G401 (cell line): Measurements from ENCODE around the gene ETF1. TPM values are rescaled to one million over a fixed set of nuclear protein-coding genes. Genes with fewer than 3 reads are reported as not detected.
"Not testable (repeated sequence)": the region's sequence is repeated elsewhere in the genome, so short reads cannot be mapped to it uniquely, and the experiment has no call there.

ENCODE experiments used
- DNase-seq: peaks from one replicate; pipeline ENCODE4 v3.0.0-alpha.2; 2015; ENCODE audit warnings: low spot score
- in situ Hi-C: cut with HindIII; loops from 2 replicates; pipeline ENCODE4 v1.10.0; 2016; ENCODE audit warnings: low sequenced_read_pairs, mixed read lengths
- total RNA-seq: library from RNA; depleted of rRNA; stranded (reverse); fragments of >200 nt; shearing (Covaris generic); gene quantifications from 2 replicates; pipeline ENCODE4 v1.2.3, GENCODE V29; 2014

ETF1 gene
- total RNA-seq, 1 experiment from 2014 or later = 229 TPM

DNA sequence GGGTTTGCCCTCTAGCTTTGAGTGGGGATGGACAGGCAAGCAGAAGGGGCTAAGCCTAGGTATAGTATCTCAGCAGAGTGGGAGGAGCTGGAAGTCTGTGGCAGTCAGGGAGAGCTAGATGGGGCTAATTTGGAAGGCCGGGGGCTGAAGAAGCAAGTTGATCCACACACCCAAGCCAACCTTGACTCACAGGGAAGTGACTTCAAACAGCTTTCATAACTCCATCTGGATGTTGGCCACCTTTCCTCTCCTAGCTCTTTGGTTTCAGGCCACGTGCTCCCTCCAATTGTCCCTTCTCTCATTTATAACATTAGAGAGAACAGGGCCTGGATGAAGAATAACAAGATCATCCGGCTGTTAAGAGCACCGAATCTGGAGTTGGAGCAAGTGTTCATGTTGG is 40.9 kb downstream of the ETF1 start:
- in situ Hi-C loops = no loop called here
- no peak for DNase-seq

DNA sequence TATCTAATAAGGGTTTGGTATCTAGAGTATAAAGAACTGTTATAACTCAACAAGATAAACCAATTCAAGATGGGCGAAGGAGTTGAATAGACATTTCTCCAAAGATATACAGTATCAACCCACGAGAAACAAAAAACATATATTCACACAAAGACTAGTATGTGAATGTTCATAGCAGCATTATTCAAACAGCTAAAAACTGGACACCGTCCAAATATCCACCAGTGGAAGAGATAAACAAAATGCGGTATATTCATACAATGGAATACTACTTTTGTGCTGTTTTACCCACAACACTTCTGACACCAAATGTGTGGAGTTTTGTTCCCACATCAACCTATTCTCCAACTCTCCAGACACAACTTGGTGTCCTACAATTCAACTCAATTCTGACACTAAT is 44.7 kb downstream of the ETF1 start:
- in situ Hi-C loops = no loop called here
- no peak for DNase-seq

DNA sequence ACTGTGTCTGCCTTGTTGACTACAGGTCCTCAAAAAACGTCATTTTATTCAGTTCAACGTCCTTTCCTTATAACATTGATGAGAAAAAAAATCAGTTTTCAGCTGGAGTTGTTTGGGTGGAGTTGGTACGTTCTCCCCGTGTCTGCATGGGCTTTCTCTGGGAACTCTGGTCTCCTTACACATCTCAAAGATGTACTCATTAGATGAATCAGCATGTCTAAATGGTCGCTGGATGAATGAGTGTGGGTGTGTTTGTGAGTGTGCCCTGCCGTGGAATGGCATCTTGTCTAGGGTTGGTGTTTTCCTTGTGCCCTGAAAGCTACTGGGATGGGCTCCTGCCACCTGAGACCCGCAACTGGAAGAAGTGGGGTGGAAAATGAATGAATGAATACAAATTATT is 47.7 kb downstream of the ETF1 start:
- no peak for DNase-seq
- in situ Hi-C loops = no loop called here

DNA sequence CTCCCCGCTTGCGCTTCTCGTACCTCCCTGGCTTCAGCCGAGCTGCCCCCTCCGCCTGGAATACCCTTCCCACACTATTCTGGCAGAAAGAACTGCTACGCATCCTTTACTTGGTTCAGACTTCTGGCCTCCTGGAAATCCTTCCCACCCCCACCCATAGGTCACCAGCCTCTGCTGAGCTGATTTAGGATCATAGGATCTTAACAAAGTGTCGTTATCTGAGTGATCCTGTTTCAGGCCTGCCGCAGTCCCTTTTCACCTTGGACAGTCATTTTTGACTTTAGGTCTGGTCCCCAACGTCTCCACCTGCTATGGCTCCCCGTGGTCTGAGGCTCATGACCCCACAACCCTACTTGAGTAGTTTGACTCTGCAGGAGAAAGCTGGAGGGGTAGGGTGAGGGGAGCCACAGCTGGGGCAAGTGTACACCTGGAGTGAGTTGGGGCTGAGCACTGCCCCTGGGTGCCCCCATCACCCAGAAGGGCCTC is 50.4 kb downstream of the ETF1 start:
- no peak for DNase-seq
- in situ Hi-C loops = no loop called here

DNA sequence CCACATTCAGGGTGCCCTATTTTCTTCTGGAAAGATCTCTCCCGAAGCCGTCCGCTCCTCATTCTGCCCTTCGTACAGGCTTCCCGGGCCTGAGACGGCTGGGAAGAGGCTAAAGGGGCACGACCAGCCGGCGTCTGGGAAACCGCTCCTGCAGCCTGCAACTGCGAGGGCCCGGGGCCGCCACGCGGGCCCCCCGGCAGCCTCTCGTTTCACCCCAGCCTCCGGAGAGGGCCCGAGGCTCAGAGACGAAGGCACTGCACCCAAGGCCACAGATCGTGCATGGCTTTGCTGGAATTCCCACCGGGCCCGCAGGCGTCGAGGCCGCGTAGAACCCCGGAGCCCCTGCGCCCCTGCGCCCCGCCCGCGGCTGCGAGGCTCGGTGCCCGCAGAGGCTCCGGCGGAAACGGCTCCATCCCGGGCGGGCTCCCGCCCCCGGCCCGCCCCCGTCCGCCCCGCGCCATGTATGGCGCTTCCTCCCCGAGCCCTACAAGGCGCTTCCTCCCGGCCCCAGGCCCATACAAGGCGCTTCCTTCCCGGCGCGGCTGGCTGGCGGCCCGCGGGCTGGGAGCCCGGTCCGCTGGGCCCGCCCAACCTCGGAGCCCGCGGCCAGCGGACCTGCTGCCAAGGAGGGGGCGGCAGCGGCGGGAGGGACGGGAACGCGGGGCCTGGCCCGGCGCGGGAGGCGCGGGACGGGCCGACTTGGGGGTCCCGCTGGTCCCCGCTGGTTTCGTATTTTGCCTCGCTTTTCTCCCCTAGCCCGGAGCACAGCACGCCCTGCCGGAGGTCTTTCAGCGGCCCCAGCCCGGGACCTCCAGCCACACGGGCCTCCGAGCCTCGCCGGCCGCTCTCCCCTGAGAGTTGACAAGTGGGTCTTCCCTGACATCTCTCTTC is 51.1 kb downstream of the ETF1 start:
- in situ Hi-C loops = no loop called here
- peak; percentile 95 for DNase-seq

DNA sequence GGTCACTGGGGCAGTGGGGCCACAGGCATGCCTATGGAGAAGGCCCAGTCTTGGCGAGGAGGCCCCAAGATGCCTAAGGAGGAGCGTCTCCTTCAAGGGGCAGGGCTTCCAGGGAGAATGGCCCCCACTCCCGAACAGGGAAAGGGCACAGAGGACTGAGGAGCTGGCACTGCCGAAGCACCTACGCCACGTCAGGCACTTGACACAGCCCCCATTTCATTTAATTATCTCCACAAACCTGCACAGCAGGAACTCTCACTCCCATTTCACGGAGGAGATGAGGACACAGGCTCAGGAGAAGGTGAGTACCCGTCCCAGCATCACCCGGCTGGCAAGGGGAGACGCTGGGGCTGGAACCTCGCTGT is 51.8 kb downstream of the ETF1 start:
- in situ Hi-C loops = no loop called here
- DNase-seq = peak; percentile 27

DNA sequence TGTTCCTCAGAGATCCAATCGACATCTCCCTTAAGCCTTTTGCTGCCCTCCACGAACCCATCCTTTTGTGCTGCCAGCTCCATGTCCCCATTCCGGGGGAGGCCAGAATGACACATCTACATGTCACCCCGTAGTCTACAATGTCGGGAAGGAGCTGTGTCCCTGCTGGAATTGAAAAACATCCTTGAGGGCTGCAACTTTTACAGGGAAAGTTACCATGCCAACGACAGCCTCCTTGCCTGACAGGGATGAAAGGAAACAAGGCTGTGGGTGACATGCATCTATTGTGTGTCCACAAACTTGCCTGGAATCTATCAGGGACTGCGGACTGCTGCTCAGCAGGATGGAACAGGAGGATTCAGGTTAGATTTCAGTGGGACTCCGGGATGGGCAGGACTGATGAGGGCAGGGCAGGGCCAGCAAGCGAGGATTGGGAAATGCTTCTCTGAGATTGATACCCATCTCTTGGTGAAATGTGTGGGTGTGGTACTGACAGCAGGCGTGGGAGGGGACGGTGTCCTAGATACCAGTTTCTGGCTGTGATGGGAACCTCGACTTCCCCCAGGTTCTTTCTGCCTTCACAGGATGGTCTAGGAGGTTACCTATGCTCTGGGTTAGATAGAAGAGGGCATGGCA is 52.3 kb downstream of the ETF1 start:
- no peak for DNase-seq
- in situ Hi-C loops = no loop called here

DNA sequence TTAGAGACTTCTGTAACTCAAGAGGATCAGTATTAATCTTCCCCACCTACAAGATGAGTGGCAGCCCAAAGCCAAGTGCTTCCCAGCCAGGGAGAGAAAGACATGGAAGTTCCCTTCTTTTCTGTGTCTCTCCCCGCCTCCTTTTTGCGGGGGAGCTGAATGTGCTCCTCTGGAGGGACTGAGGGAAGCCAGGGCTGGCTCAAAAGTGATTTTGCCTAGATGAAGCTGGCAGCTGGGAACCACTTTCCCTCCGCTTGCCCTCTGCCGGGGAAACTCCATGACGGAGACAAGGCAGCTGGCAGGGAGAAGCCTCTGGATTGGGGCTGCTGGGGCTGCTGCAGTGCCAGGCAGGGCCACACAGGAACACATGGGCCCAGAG is 53.4 kb downstream of the ETF1 start:
- DNase-seq = no peak
- in situ Hi-C loops = no loop called here

DNA sequence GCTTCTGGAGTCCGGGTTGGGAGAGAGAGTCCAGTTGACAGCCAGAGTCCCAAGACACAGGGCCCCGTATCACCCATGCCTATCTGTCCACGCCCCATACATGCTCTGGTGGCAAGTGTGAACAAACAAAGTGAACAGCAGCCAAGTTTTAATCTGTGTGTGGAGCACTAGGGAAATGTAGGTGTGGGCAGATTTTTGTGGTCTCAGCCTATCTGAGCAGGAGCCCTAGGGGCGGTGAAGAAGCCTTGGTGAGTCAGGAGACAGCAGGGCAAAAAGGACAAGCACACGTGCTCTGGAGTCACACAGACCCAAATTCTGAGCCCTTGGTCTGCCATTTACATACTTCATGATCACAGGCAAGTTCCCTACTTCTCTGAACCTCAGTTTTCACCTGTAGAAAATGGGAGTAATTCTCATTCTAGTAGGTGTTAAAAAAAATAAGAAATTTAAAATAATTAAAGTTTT is 54.5 kb downstream of the ETF1 start:
- in situ Hi-C loops = no loop called here
- no peak for DNase-seq

DNA sequence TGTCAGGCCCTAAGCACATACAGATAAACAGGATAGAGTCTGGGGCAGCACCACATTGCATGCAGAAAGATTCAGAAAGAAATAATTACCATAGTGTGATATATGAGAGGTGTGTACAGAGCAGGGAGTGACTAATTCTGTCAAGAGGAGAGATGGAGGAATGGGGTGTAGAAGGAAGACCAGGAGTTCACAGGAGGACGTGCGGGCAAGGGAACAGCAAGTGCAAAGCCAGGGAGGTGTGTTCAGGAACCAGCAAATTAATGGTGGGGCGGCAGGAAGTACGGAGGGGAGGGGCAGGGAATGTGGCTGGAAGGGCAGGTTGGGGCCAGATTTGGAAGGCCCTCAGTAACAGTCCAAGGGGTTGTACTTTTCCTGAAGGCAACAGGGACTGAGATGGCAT is 60.4 kb downstream of the ETF1 start:
- in situ Hi-C loops = no loop called here
- no peak for DNase-seq

DNA sequence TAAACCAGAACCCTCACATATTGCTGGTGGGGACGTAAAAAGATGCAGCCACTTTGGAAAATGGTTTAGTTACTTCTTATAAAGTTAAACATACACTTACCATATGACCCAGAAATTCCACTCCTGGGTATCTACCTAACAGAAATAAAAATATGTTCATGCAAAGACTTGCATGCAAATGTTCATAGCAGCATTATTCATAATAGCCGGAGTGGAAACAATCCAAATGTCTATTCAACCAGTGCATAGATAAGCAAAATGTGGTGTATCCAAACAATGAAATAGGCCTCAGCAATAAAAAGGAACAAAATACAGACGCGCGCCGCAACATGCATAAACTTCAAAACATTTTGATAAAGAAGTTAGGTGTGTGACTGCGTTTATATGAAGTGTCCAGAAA is 66.1 kb downstream of the ETF1 start:
- in situ Hi-C loops = no loop called here
- DNase-seq = no peak

DNA sequence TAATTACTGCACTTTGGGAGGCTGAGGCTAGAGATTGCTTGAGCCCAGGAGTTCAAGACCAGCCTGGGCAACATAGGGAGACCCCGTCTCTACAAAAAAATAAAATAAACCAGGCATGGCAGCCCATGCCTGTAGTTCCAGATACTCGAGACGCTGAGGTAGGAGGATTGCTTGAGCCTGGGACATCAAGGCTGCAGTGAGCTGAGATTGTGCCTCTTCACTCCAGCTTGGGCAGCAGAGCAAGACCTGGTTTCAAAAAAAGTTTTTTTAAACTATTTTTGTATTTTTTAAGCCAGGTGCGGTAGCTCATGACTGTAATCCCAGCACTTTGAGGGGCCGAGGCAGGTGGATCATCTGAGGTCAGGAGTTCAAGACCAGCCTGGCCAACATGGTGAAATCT is 69.9 kb downstream of the ETF1 start:
- DNase-seq, in situ Hi-C loops: not testable (repeated sequence)

DNA sequence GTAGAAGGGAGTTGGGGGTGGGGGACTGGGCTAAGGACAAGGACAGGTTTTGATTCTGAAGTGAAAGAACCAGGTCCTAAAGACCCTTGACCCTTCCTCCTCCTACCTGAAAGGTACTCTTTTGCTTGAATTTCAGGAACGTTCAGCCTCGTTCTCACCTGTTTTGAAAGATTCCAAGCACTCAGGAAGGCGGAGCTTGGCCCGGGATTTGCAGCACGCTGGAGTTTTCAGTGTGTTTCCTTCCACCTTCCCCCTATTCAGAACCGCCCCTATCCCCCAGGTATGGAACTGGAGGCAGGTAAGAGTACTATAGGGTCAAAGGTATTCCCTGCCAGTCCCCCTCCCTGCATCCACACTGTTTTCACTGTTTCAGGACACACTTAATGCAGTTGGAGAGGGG is 70.7 kb downstream of the ETF1 start:
- in situ Hi-C loops = no loop called here
- no peak for DNase-seq

DNA sequence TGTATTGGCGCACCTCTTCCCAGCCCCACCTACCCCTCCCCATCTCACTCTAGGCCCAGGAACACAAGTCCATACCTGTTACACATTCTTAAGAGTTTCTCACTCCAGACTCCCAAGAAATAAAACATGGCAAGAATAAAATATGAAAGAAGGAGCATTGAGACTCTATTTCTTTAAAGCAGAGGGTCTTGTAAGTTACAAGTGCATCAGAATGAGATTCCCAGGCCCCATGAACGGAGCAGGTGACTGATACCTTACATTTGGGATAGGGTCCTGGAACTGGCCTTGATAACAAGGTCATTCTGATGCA is 72.0 kb downstream of the ETF1 start:
- in situ Hi-C loops = no loop called here

DNA sequence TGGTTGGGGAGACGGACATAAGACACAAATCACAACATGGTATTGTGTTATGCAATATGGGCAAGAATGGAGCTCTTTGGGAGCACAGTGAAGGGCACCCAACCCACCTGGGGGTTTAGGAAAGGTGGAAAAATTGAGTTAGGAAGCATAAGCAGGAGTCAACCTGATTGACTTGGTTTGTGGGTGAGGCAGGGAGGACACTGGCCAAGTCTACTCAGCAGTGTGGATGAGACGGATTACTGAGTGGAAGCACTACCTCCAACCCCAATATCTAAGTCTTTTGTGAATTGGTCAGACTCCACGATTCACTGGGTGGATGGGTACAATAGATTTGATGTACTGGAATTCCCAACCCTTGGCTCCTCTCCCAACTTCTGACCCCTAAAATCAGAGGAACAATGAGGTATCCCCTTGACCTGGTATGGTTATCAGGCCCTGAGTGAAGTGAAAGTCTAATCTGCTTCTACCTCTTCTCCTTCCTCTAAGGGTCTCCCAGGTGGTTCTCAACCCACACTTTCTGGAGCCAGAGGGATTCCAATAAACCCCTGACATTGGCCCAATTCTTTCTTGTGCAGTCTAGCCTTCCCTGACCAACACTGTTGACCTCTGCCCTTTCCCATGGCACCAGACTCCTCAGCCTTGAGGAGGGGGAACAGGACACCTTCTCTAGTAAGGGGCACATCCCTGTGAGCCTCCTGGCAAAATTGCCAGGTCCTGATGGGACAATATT is 72.5 kb downstream of the ETF1 start:
- DNase-seq = no peak
- in situ Hi-C loops = no loop called here

More for the DNA sequence above, 72.0 kb downstream of the ETF1 start:
- no peak for DNase-seq

DNA sequence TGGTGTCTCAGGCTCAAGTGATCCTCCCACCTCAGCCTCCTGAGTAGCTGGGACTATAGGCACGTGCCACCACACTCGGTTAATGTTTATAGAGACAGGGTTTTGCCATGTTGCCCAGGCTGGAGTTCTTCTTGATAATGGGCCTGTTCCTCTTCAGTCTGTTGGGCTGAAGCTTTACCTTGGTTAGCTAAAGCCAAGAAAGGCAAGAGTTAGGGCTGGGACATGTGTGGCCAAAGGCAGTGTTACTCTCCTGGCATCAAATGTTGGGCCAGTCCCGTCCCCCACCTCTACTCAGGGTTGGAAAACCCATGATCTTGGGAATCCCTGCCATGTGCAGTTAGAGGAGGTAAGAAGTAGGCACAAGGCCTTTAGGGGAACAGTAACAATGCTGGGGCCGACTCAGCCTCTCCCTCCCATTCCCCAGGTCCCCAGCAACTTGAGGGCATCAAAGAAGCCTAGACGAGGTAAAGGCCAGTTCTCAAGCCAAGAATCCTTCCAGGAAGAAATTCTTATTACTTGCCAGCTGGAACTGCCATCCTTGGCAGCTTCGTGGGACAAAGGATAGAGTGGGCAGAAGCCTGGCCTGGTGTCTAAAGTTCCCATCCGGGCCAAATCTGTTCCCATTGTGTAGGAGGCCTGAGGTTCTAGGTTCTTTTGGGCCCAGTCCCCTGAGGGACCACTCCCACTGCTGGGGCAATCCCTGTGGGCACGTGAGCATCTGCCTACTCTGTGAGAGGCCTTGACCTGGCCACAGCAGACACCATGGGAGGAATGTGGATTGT is 73.3 kb downstream of the ETF1 start:
- in situ Hi-C loops = no loop called here
- no peak for DNase-seq

DNA sequence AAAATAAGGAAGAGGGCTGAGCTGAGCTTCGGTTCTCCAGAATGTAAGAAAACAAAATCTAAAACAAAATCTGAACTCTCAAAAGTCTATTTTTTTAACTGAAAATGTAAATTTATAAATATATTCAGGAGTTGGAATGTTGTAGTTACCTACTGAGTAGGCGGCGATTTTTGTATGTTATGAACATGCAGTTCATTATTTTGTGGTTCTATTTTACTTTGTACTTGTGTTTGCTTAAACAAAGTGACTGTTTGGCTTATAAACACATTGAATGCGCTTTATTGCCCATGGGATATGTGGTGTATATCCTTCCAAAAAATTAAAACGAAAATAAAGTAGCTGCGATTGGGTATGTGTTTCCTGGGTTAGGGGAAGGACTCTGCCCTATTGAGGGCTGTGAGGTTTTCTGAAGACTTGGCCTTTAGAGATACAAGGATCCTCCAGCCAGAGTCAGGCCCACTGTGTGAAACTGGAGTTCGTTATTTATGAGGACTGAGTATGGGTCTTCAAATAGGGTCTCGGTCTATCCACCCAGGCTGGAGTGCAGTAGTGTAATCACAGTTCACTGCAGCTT is 74.0 kb downstream of the ETF1 start:
- in situ Hi-C loops = no loop called here

DNA sequence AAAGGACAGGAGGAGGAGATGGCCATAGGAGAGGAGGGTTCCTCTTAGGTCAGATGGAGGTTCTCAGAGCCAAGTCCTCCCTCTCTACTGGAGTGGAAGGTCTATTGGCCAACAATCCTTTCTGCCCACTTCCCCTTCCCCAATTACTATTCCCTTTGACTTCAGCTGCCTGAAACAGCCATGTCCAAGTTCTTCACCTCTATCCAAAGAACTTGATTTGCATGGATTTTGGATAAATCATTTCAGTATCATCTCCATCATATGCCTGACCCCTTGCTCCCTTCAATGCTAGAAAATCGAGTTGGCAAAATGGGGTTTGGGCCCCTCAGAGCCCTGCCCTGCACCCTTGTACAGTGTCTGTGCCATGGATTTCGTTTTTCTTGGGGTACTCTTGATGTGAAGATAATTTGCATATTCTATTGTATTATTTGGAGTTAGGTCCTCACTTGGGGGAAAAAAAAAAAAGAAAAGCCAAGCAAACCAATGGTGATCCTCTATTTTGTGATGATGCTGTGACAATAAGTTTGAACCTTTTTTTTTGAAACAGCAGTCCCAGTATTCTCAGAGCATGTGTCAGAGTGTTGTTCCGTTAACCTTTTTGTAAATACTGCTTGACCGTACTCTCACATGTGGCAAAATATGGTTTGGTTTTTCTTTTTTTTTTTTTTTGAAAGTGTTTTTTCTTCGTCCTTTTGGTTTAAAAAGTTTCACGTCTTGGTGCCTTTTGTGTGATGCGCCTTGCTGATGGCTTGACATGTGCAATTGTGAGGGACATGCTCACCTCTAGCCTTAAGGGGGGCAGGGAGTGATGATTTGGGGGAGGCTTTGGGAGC is 74.7 kb downstream of the ETF1 start:
- no peak for DNase-seq
- in situ Hi-C loops = no loop called here

More for the DNA sequence above, 74.0 kb downstream of the ETF1 start:
- DNase-seq = no peak
